ENCODE results near the gene CENPB. TPM values are rescaled to one million over a fixed set of nuclear protein-coding genes. Genes with fewer than 3 reads are reported as not detected.

CENPB gene
- total RNA-seq, 4 donors from 2014 or later = 38.8 to 81.4 (median 67.1) TPM

GRCh38 chr20:3758566-3758965, 28.0 kb downstream of the CENPB start:
- peak overlapping the region in 3 of 4 donors; percentile 30 to 64 (median 56) for H3K27ac ChIP-seq
- intact Hi-C loops (cut with DNase I) = no loop called here
- WGBS, 2 donors = 69 to 97% methylated on average over 3 to 7 of the region's 11 CpGs
- no peak overlapping the region for H3K4me3 ChIP-seq
- no peaks in the 10 kb centered on the region for H3K27me3 ChIP-seq
- H3K36me3 ChIP-seq = peaks cover 0 to 35% (median 3%) of the 10 kb centered on the region in 3 donors
- H3K9me3 ChIP-seq = no peaks in the 10 kb centered on the region
- DNase-seq = no peak
- peaks cover 0 to 28% (median 3%) of the 10 kb centered on the region in 3 donors for H3K4me1 ChIP-seq
- no peak for TF ChIP-seq CTCF (IDR thresholded peaks at IDR 0.05)
- TF ChIP-seq POLR2A (IDR thresholded peaks at IDR 0.05) = no peak

GRCh38 chr20:3757268-3757667, 29.3 kb downstream of the CENPB start:
- H3K27me3 ChIP-seq = no peaks in the 10 kb centered on the region
- H3K4me1 ChIP-seq = peaks cover 0 to 34% (median 6%) of the 10 kb centered on the region in 3 donors
- 74 to 78% methylated on average over 2 of the region's 2 CpGs for WGBS, 2 donors
- no peaks in the 10 kb centered on the region for H3K9me3 ChIP-seq
- intact Hi-C loops (cut with DNase I) = no loop called here
- no peak for DNase-seq
- no peak overlapping the region for H3K4me3 ChIP-seq
- TF ChIP-seq CTCF (IDR thresholded peaks at IDR 0.05) = no peak
- no peak for TF ChIP-seq POLR2A (IDR thresholded peaks at IDR 0.05)
- H3K36me3 ChIP-seq = peaks cover 0 to 35% (median 3%) of the 10 kb centered on the region in 3 donors
- peak overlapping the region in 2 of 4 donors; percentile 50 to 55 for H3K27ac ChIP-seq

GRCh38 chr20:3755814-3756480, 30.6 kb downstream of the CENPB start:
- Histone ChIP-seq H3K4me1 (peaks cover 3 to 40% (median 4%) of the 10 kb centered on the region in 3 donors), H3K27me3 (peaks cover 0 to 7% (median 0%) of the 10 kb centered on the region in 4 donors), H3K27ac (peak overlapping the region in 1 of 4 donors; percentile 39), H3K4me3 (no peak overlapping the region), H3K36me3 (peaks cover 0 to 46% (median 3%) of the 10 kb centered on the region in 3 donors), H3K9me3 (no peaks in the 10 kb centered on the region)
- 80 to 90% methylated on average over 2 to 4 of the region's 5 CpGs for WGBS, 2 donors
- TF ChIP-seq POLR2A (IDR thresholded peaks at IDR 0.05) (no peak), CTCF (IDR thresholded peaks at IDR 0.05) (no peak)
- intact Hi-C loops (cut with DNase I) = no loop called here
- no peak for DNase-seq

GRCh38 chr20:3755269-3755668, 31.3 kb downstream of the CENPB start:
- WGBS, 2 donors = 75 to 100% methylated on average over 2 of the region's 7 CpGs
- no peak overlapping the region for H3K27ac ChIP-seq
- no peak for DNase-seq
- H3K4me1 ChIP-seq = peaks cover 3 to 37% (median 4%) of the 10 kb centered on the region in 3 donors
- no peaks in the 10 kb centered on the region for H3K9me3 ChIP-seq
- intact Hi-C loops (cut with DNase I) = no loop called here
- no peak overlapping the region for H3K4me3 ChIP-seq
- peaks cover 0 to 14% (median 0%) of the 10 kb centered on the region in 4 donors for H3K27me3 ChIP-seq
- H3K36me3 ChIP-seq = peaks cover 0 to 50% (median 3%) of the 10 kb centered on the region in 3 donors
- TF ChIP-seq CTCF (IDR thresholded peaks at IDR 0.05) = no peak
- TF ChIP-seq POLR2A (IDR thresholded peaks at IDR 0.05) = no peak

- TF ChIP-seq CTCF (IDR thresholded peaks at IDR 0.05) = no peak
- no peak for TF ChIP-seq POLR2A (IDR thresholded peaks at IDR 0.05)
- DNase-seq = no peak
- H3K9me3 ChIP-seq = no peaks in the 10 kb centered on the region
- no peak overlapping the region for H3K27ac ChIP-seq
- H3K36me3 ChIP-seq = peaks cover 0 to 57% (median 3%) of the 10 kb centered on the region in 3 donors
- H3K4me1 ChIP-seq = peaks cover 4 to 37% (median 8%) of the 10 kb centered on the region in 3 donors
- WGBS, 2 donors = 91 to 93% methylated on average over 6 to 9 of the region's 16 CpGs
- intact Hi-C loops (cut with DNase I) = no loop called here
- H3K27me3 ChIP-seq = peaks cover 0 to 24% (median 0%) of the 10 kb centered on the region in 4 donors
- H3K4me3 ChIP-seq = no peak overlapping the region
Measured at GRCh38 chr20:3754276-3754630, 32.3 kb downstream of the CENPB start.

All from esophagus squamous epithelium (tissue), 5 donors.